H1 (cell line): ENCODE data around the gene MYOM1. TPM values are rescaled to one million over a fixed set of nuclear protein-coding genes. Genes with fewer than 3 reads are reported as not detected.

Experiments used
- CTCF ChIA-PET: fragments of 300-600 bp; sonication (Branson Sonifier 250); formaldehyde crosslinking; loops from one replicate; lab custom pipeline; 2021; ENCODE audit not compliant: partially characterized antibody; lab: Charles Lee
- POLR2A ChIA-PET: fragments of 300-600 bp; sonication (Branson Sonifier 250); formaldehyde crosslinking; loops from one replicate; lab custom pipeline; 2021; ENCODE audit warnings: inconsistent platforms; ENCODE audit not compliant: partially characterized antibody; lab: Charles Lee
- DNase-seq, 2 experiments: peaks; one replicate each; pipeline versions ENCODE4 v3.0.0 to v3.0.0-alpha.2; 2010 to 2022; ENCODE audit warnings: low spot score in 2 of 2, low read depth in 1 of 2, mixed read lengths in 1 of 2
- FAIRE-seq: peaks from 2 replicates; lab custom pipeline; 2011; peaks lifted over from hg19 to GRCh38; lab: Jason Lieb, UNC
- H2AFZ ChIP-seq: 2 replicates; pipeline ENCODE4 v1.8.1; 2012; ENCODE audit warnings: low read length, inconsistent platforms
- H2AK5ac ChIP-seq: 2 replicates; pipeline ENCODE4 v1.6.1; 2013; ENCODE audit warnings: low read depth, low read length
- H2BK120ac ChIP-seq: replicated peaks from 2 replicates; pipeline ENCODE3; 2013; ENCODE audit warnings: low read depth, low read length, inconsistent platforms
- H2BK12ac ChIP-seq: 2 replicates; pipeline ENCODE4 v1.6.1; 2013; ENCODE audit warnings: low read depth, low read length
- H2BK15ac ChIP-seq: 2 replicates; pipeline ENCODE4 v1.6.1; 2013; ENCODE audit warnings: low read length
- H2BK20ac ChIP-seq: 2 replicates; pipeline ENCODE4 v1.6.1; 2013; ENCODE audit warnings: low read length
- H2BK5ac ChIP-seq: 2 replicates; pipeline ENCODE4 v1.6.1; 2013; ENCODE audit warnings: low read depth, low read length
- H3K14ac ChIP-seq: 2 replicates; pipeline ENCODE4 v1.6.1; 2013; ENCODE audit warnings: inconsistent platforms; ENCODE audit not compliant: insufficient read length
- H3K18ac ChIP-seq: 2 replicates; pipeline ENCODE4 v1.6.1; 2013; ENCODE audit warnings: low read length; ENCODE audit errors: extremely low read depth
- H3K23ac ChIP-seq: 2 replicates; pipeline ENCODE4 v1.6.1; 2013; ENCODE audit warnings: inconsistent platforms; ENCODE audit not compliant: insufficient read length
- H3K23me2 ChIP-seq: 2 replicates; pipeline ENCODE4 v1.6.1; 2013; ENCODE audit warnings: low read depth, low read length
- H3K27ac ChIP-seq: 2 replicates; pipeline ENCODE4 v1.6.1; 2011; ENCODE audit warnings: low read depth, low read length, inconsistent platforms
- H3K27me3 ChIP-seq, 4 experiments: replicated peaks in 1 of 4; 1 replicate in 1 of 4; 2 replicates in 3 of 4; pipeline versions ENCODE4 v1.6.1 to v1.8.1; 2011 to 2013; ENCODE audit warnings: low read length in 3 of 4, mild to moderate bottlenecking in 3 of 4, inconsistent platforms in 2 of 4, mixed read lengths in 2 of 4, moderate library complexity in 1 of 4; ENCODE audit not compliant: control insufficient read depth in 3 of 4, insufficient read depth in 3 of 4; ENCODE audit errors: extremely low read depth in 1 of 4
- H3K36me3 ChIP-seq, 4 experiments: 2 replicates each; pipeline versions ENCODE4 v1.6.1 to v1.8.1; 2011 to 2013; ENCODE audit warnings: mild to moderate bottlenecking in 4 of 4, low read length in 3 of 4, moderate library complexity in 2 of 4, control low read depth in 1 of 4, inconsistent platforms in 1 of 4; ENCODE audit not compliant: insufficient read depth in 4 of 4, control insufficient read depth in 2 of 4
- H3K4ac ChIP-seq: replicated peaks from 2 replicates; pipeline ENCODE3; 2013; ENCODE audit warnings: low read length, low read depth, mixed read lengths, inconsistent platforms; ENCODE audit not compliant: insufficient read length
- H3K4me1 ChIP-seq, 4 experiments: replicated peaks in 1 of 4; 1 replicate in 1 of 4; 2 replicates in 3 of 4; pipeline versions ENCODE4 v1.6.1 to v1.8.1; 2011 to 2013; ENCODE audit warnings: low read length in 3 of 4, inconsistent platforms in 2 of 4, mixed read lengths in 1 of 4; ENCODE audit not compliant: insufficient read depth in 4 of 4, control insufficient read depth in 3 of 4
- H3K4me2 ChIP-seq, 2 experiments: 2 replicates each; pipeline versions ENCODE4 v1.6.1 to v1.8.1; 2011 to 2013; ENCODE audit warnings: low read depth in 2 of 2, low read length in 2 of 2, control low read depth in 1 of 2, inconsistent platforms in 1 of 2, mild to moderate bottlenecking in 1 of 2; ENCODE audit not compliant: insufficient read depth in 1 of 2
- H3K4me3 ChIP-seq, 4 experiments: fragments of 200-600, 300-600 bp in 1 of 4; sonication (generic), shearing (Covaris generic), sonication (Bioruptor Twin) in 1 of 4; 2 replicates each; pipeline versions ENCODE4 v1.5.1 to v1.8.1; 2011 to 2016; ENCODE audit warnings: low read length in 4 of 4, low read depth in 3 of 4, control low read depth in 2 of 4, inconsistent platforms in 2 of 4, mild to moderate bottlenecking in 2 of 4, mixed read lengths in 1 of 4, moderate library complexity in 1 of 4; ENCODE audit not compliant: insufficient read depth in 2 of 4; ENCODE audit errors: extremely low read depth in 1 of 4
- H3K56ac ChIP-seq: replicated peaks from 2 replicates; pipeline ENCODE3; 2013; ENCODE audit warnings: low read depth, mild to moderate bottlenecking, mixed read lengths, low read length, inconsistent platforms; ENCODE audit not compliant: insufficient read length
- H3K79me1 ChIP-seq: 2 replicates; pipeline ENCODE4 v1.6.1; 2013; ENCODE audit warnings: low read depth, low read length, control low read depth
- H3K79me2 ChIP-seq, 2 experiments: 2 replicates each; pipeline versions ENCODE4 v1.6.1 to v1.8.1; 2012 to 2013; ENCODE audit warnings: low read length in 2 of 2, mild to moderate bottlenecking in 2 of 2, inconsistent platforms in 1 of 2; ENCODE audit not compliant: insufficient read depth in 2 of 2, control insufficient read depth in 1 of 2
- H3K9ac ChIP-seq, 4 experiments: replicated peaks in 1 of 4; 1 replicate in 1 of 4; 2 replicates in 3 of 4; pipeline versions ENCODE4 v1.6.1 to v1.8.1; 2011 to 2013; ENCODE audit warnings: low read depth in 3 of 4, low read length in 3 of 4, control low read depth in 2 of 4, mild to moderate bottlenecking in 2 of 4, moderate library complexity in 2 of 4, inconsistent platforms in 1 of 4; ENCODE audit errors: extremely low read depth in 1 of 4
- H3K9me3 ChIP-seq, 2 experiments: 2 replicates each; pipeline versions ENCODE4 v1.6.1 to v1.8.1; 2012 to 2013; ENCODE audit warnings: mild to moderate bottlenecking in 2 of 2, moderate library complexity in 2 of 2, control low read depth in 1 of 2, inconsistent platforms in 1 of 2, low read depth in 1 of 2, low read length in 1 of 2, mixed read lengths in 1 of 2; ENCODE audit not compliant: insufficient read depth in 2 of 2
- H4K20me1 ChIP-seq, 2 experiments: replicated peaks in 1 of 2; 2 replicates each; pipeline versions ENCODE3 to v1.8.1; 2011 to 2013; ENCODE audit warnings: inconsistent platforms in 2 of 2, low read length in 2 of 2, mild to moderate bottlenecking in 1 of 2; ENCODE audit not compliant: insufficient read depth in 2 of 2, control insufficient read depth in 1 of 2
- H4K5ac ChIP-seq: 2 replicates; pipeline ENCODE4 v1.6.1; 2013; ENCODE audit warnings: low read length, low read depth, mixed read lengths, inconsistent platforms; ENCODE audit not compliant: insufficient read length
- H4K8ac ChIP-seq: 2 replicates; pipeline ENCODE4 v1.8.0; 2013; ENCODE audit warnings: mild to moderate bottlenecking, moderate library complexity, low read length, inconsistent platforms; ENCODE audit not compliant: insufficient read depth; ENCODE audit errors: extremely low read depth
- H4K91ac ChIP-seq: replicated peaks from 2 replicates; pipeline ENCODE3; 2013; ENCODE audit warnings: low read length, mixed read lengths, inconsistent platforms; ENCODE audit not compliant: insufficient read length
- ASH2L ChIP-seq: fragments of 200-600, 300-600 bp; sonication (generic); IDR thresholded peaks from one replicate; pipeline ENCODE4 v1.7.1; 2017; ENCODE audit warnings: low read length
- FOSL1 ChIP-seq: IDR thresholded peaks from 2 replicates; pipeline ENCODE4 v1.6.1; 2011; ENCODE audit warnings: mild to moderate bottlenecking, low read depth, low read length, moderate library complexity; ENCODE audit not compliant: insufficient read depth
- KDM1A ChIP-seq: fragments of 200-600, 300-600 bp; sonication (generic); IDR thresholded peaks from 2 replicates; pipeline ENCODE4 v1.7.1; 2016; ENCODE audit warnings: mild to moderate bottlenecking, low read length, borderline replicate concordance
- POU5F1 ChIP-seq: IDR thresholded peaks from 2 replicates; pipeline ENCODE4 v1.6.1; 2011; ENCODE audit warnings: low read depth, mild to moderate bottlenecking, low read length, moderate library complexity
- TAF1 ChIP-seq: IDR thresholded peaks from 2 replicates; pipeline ENCODE4 v1.6.1; 2011; ENCODE audit warnings: mild to moderate bottlenecking, low read depth, low read length
- TBP ChIP-seq: IDR thresholded peaks from 2 replicates; pipeline ENCODE4 v1.6.1; 2011; ENCODE audit warnings: low read depth, low read length, improper control_type of control experiment
- WGBS, 2 experiments: shearing (Covaris generic) in 1 of 2; methylation state at CpG; one replicate each; pipeline versions ENCODE4 v1.1.6 to v1.1.7; 2013 to 2015; ENCODE audit warnings: low lambda C conversion rate in 2 of 2, mixed read lengths in 2 of 2, inconsistent platforms in 1 of 2, low coverage in 1 of 2, missing lambda C conversion rate in 1 of 2; ENCODE audit not compliant: insufficient replicate concordance in 2 of 2, insufficient coverage in 1 of 2, insufficient read length in 1 of 2; ENCODE audit errors: extremely low coverage in 1 of 2, missing lambda C conversion rate in 1 of 2; 5-methylcytosine and 5-hydroxymethylcytosine counted together
- polyA plus RNA-seq, 7 experiments: library from polyadenylated mRNA; depleted of rRNA in 3 of 7; stranded (reverse) in 5 of 7; unstranded in 2 of 7; fragments of >200 nt in 5 of 7; fragments of 200-250 nt in 2 of 7; gene quantifications; 1 replicate in 5 of 7; 2 replicates in 1 of 7; 4 replicates in 1 of 7; pipeline versions ENCODE4 v1.2.1 to v1.2.3, GENCODE V29; 2011 to 2013; ENCODE audit warnings: missing spikeins in 2 of 7, mixed read lengths in 2 of 7
- total RNA-seq: library from RNA; stranded (reverse); fragmentation: NEBNext Ultra II Directional; extraction: Animal tissue kit (Norgen Biotek cat#: 25700); gene quantifications from 2 replicates; pipeline ENCODE4 v1.2.1, GENCODE V29; 2021
- TF ChIP-seq, protein P1 (sequence below): IDR thresholded peaks from 2 replicates; pipeline ENCODE4 v1.6.1; 2012; ENCODE audit warnings: low read length, inconsistent platforms
- TF ChIP-seq, protein P2 (sequence below): IDR thresholded peaks from 2 replicates; pipeline ENCODE4 v1.6.1; 2011; ENCODE audit warnings: low read length, improper control_type of control experiment

Gene MYOM1
- total and polyA plus RNA-seq, 2 of the 8 experiments (the other 6 are each of a cell fraction or from before 2014, with no cell fraction given): 0.06 to 0.32 TPM

DNA sequence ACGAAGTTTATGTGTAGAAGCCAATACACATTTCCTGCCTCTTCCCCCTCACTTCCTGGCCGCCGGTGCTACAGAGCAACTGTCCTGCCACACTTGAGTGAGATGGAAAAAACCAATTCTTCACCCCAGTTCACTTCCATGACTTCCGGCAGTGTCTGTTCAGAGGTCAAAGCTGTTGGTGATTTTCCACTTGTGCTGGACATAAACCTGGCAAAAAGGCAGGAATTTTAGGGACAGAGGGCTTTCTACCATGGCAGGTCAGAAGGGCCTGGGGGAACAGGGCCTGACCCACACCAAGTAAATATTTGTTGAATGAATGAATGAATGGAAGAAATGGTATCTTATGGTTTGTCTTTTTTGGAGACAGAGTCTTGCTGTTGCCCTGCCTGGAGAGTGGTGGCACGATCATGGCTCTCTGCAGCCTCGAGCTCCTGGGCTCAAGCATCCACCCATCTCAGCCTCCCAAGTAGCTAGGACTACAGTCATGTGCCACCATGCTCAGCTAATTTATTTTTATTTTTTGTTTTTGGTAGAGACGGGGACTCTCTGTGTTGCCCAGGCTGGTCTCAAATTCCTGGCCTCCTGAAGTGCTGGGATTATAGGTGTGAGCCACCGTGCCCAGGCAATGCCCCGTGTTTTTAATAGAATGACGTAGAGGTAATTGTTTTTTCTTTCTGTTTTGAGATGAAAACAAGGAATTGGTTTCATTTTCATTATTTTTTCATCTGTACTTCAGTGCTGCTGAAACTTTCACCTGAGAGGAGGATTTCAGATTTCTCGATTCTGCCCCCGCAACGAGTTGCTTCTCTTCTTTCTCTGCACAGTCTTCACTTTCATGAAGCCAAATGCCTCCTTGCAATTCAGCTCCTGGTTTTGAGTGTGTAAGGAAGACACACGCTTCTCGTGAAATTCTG, 158.8 kb downstream of the MYOM1 start:
- H2BK120ac ChIP-seq: no peak overlapping the region
- no peak overlapping the region for H3K23ac ChIP-seq
- no peak overlapping the region for H3K56ac ChIP-seq
- no peak overlapping the region for H3K18ac ChIP-seq
- no peak overlapping the region for H3K4ac ChIP-seq
- no peaks in the 10 kb centered on the region for H3K9me3 ChIP-seq
- no peak overlapping the region for H2BK20ac ChIP-seq
- CTCF ChIA-PET: interaction anchor here (1.2 to 5.5 kb wide), 10 partner anchors 10 to 113 kb away, joined by 3 to 47 read pairs (median 5); no protein-coding TSS in a partner anchor
- no peak for FAIRE-seq
- H2AFZ ChIP-seq: 0 out of 2 replicates have a peak overlapping the region, but pooled peaks have one; percentile 1
- no peak overlapping the region for H4K5ac ChIP-seq
- H3K9ac ChIP-seq: no peak overlapping the region
- no peak overlapping the region for H3K14ac ChIP-seq
- no peaks in the 10 kb centered on the region for H3K23me2 ChIP-seq
- no peak overlapping the region for H2AK5ac ChIP-seq
- no peaks in the 10 kb centered on the region for H3K36me3 ChIP-seq
- H4K91ac ChIP-seq: no peak overlapping the region
- no peak overlapping the region for H3K27ac ChIP-seq
- no peak overlapping the region for H3K4me2 ChIP-seq
- POLR2A ChIA-PET: no interaction called here
- no peak overlapping the region for H2BK15ac ChIP-seq
- H2BK5ac ChIP-seq: no peak overlapping the region
- no peaks in the 10 kb centered on the region for H3K79me2 ChIP-seq
- no peaks in the 10 kb centered on the region for H3K4me1 ChIP-seq
- no peak overlapping the region for H3K4me3 ChIP-seq
- H4K8ac ChIP-seq: no peak overlapping the region
- H4K20me1 ChIP-seq: no peaks in the 10 kb centered on the region
- no peaks in the 10 kb centered on the region for H3K79me1 ChIP-seq
- 89% methylated on average over 15 of the region's 15 CpGs; no CpG with 5 or more reads in 1 of the 2 experiments for WGBS, 2 experiments
- no peak for DNase-seq
- H2BK12ac ChIP-seq: no peak overlapping the region; the same call in 1 of the 2 replicates
- H3K27me3 ChIP-seq: no peaks in the 10 kb centered on the region
- TF ChIP-seq FOSL1 (no peak), TBP (no peak), POU5F1 (no peak), TAF1 (no peak), KDM1A (no peak), ASH2L (no peak)
- TF ChIP-seq, protein P1, sequence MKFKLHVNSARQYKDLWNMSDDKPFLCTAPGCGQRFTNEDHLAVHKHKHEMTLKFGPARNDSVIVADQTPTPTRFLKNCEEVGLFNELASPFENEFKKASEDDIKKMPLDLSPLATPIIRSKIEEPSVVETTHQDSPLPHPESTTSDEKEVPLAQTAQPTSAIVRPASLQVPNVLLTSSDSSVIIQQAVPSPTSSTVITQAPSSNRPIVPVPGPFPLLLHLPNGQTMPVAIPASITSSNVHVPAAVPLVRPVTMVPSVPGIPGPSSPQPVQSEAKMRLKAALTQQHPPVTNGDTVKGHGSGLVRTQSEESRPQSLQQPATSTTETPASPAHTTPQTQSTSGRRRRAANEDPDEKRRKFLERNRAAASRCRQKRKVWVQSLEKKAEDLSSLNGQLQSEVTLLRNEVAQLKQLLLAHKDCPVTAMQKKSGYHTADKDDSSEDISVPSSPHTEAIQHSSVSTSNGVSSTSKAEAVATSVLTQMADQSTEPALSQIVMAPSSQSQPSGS: no peak
- TF ChIP-seq, protein P2, sequence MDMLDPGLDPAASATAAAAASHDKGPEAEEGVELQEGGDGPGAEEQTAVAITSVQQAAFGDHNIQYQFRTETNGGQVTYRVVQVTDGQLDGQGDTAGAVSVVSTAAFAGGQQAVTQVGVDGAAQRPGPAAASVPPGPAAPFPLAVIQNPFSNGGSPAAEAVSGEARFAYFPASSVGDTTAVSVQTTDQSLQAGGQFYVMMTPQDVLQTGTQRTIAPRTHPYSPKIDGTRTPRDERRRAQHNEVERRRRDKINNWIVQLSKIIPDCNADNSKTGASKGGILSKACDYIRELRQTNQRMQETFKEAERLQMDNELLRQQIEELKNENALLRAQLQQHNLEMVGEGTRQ: no peak
